ENCODE data around the gene ABR.
"Not testable (repeated sequence)": the region's sequence is repeated elsewhere in the genome, so short reads cannot be mapped to it uniquely, and the experiment has no call there.

ABR gene

GRCh38 chr17:1147664-1148063 is 32.1 kb downstream of the ABR start:
- peak in 1 of 2 donors; percentile 44 for DNase-seq

GRCh38 chr17:1146561-1147265 is 33.1 kb downstream of the ABR start:
- DNase-seq, result no peak

GRCh38 chr17:1145311-1145986 is 34.3 kb downstream of the ABR start:
- no peak for DNase-seq

GRCh38 chr17:1144162-1144561 is 35.6 kb downstream of the ABR start:
- DNase-seq, result no peak

- peak in 1 of 2 donors; percentile 22 for DNase-seq
Observed at GRCh38 chr17:1143573-1143972, 36.2 kb downstream of the ABR start.

- no peak for DNase-seq
Observed at GRCh38 chr17:1142561-1142971, 37.2 kb downstream of the ABR start.

- no peak for DNase-seq
Observed at GRCh38 chr17:1137465-1137894, 42.3 kb downstream of the ABR start.

- DNase-seq, result no peak
Observed at GRCh38 chr17:1136748-1137147, 43.0 kb downstream of the ABR start.

GRCh38 chr17:1134634-1135324 is 45.0 kb downstream of the ABR start:
- no peak for DNase-seq

- DNase-seq, result no peak
Observed at GRCh38 chr17:1130191-1130590, 49.6 kb downstream of the ABR start.

- DNase-seq, result not testable (repeated sequence)
Observed at GRCh38 chr17:1128463-1128862, 51.3 kb downstream of the ABR start.

GRCh38 chr17:1126801-1127550 is 52.8 kb downstream of the ABR start:
- no peak for DNase-seq

GRCh38 chr17:1126250-1126797 is 53.5 kb downstream of the ABR start:
- DNase-seq, result no peak

GRCh38 chr17:1125788-1126145 is 54.0 kb downstream of the ABR start:
- DNase-seq, result no peak

GRCh38 chr17:1124896-1125787 is 54.6 kb downstream of the ABR start:
- DNase-seq, result peak; percentile 25 to 36

GRCh38 chr17:1123921-1124715 is 55.7 kb downstream of the ABR start:
- DNase-seq, result peak in 1 of 2 donors; percentile 15

GRCh38 chr17:1123393-1123831 is 56.4 kb downstream of the ABR start:
- no peak for DNase-seq

GRCh38 chr17:1122533-1123392 is 57.0 kb downstream of the ABR start:
- peak; percentile 53 to 66 for DNase-seq

GRCh38 chr17:1121442-1121817 is 58.4 kb downstream of the ABR start:
- not testable (repeated sequence) for DNase-seq
